Adrenal gland (tissue), 12 donors: ENCODE data around the gene NTF3. TPM values are rescaled to one million over a fixed set of nuclear protein-coding genes. Genes with fewer than 3 reads are reported as not detected.

Source experiments
- DNase-seq, 7 donors: peaks; one replicate each; pipeline ENCODE4 v3.0.0-alpha.2; 2019 to 2020
- H3K27ac ChIP-seq, 5 donors: fragments of 200-600 bp; sonication (generic) in 4 of 5; 1 replicate in 3 of 5; 2 replicates in 2 of 5; pipeline versions ENCODE4 v1.5.1 to v1.8.0; 2016 to 2020; ENCODE audit warnings: mild to moderate bottlenecking in 1 of 5
- H3K27me3 ChIP-seq: fragments of 200-600 bp; 2 replicates; pipeline ENCODE4 v1.8.0; 2021
- H3K36me3 ChIP-seq, 2 donors: fragments of 200-600 bp; replicated peaks in 1 of 2; 1 replicate in 1 of 2; 2 replicates in 1 of 2; pipeline versions ENCODE4 v1.5.1 to v1.8.0; 2018 to 2022
- H3K4me1 ChIP-seq, 2 donors: fragments of 200-600 bp; replicated peaks in 1 of 2; 1 replicate in 1 of 2; 2 replicates in 1 of 2; pipeline versions ENCODE4 v1.5.1 to v1.8.0; 2018 to 2021
- H3K4me3 ChIP-seq, 4 donors: fragments of 200-600 bp; sonication (generic) in 3 of 4; one replicate each; pipeline ENCODE4 v1.5.1; 2016 to 2018
- H3K9me3 ChIP-seq, 3 donors: fragments of 200-600 bp; sonication (generic) in 1 of 3; replicated peaks in 1 of 3; 1 replicate in 2 of 3; 2 replicates in 1 of 3; pipeline versions ENCODE4 v1.5.1 to v1.8.0; 2016 to 2021
- CTCF ChIP-seq, 6 experiments: fragments of 450-650 bp in 4 of 6; fragments of 200-600 bp in 2 of 6; sonication (generic) in 1 of 6; IDR thresholded peaks; 1 replicate in 5 of 6; 2 replicates in 1 of 6; pipeline versions ENCODE4 v1.5.1 to v1.8.0; 2016 to 2021; ENCODE audit warnings: antibody characterized with exemption in 6 of 6, mild to moderate bottlenecking in 2 of 6, moderate library complexity in 1 of 6
- POLR2A ChIP-seq, 2 donors: fragments of 450-650 bp; IDR thresholded peaks; one replicate each; pipeline ENCODE4 v1.6.1; 2017; ENCODE audit warnings: antibody characterized with exemption in 2 of 2, mild to moderate bottlenecking in 2 of 2, moderate library complexity in 1 of 2
- WGBS, 4 donors: extraction: QIAGEN DNeasy Blood & Tissue Kit in 2 of 4; methylation state at CpG; one replicate each; pipeline versions ENCODE4 v1.1.5 to v1.1.7; 2013 to 2017; 5-methylcytosine and 5-hydroxymethylcytosine counted together
- intact Hi-C, 2 donors: fragments of 100-400 bp; cut with DNase I; formaldehyde crosslinking; loops; one replicate each; pipeline versions ENCODE4 v1.14.1 to v1.15.0; 2022 to 2023
- polyA plus RNA-seq, 3 donors: library from polyadenylated mRNA; stranded (reverse); fragments of 200-250 nt in 2 of 3; fragments of 350-450 nt in 1 of 3; fragmentation: Illumina TruSeq in 1 of 3; extraction: RNeasy Lipid Tissue Mini Kit (QIAGEN cat#74804) in 1 of 3; gene quantifications; one replicate each; pipeline ENCODE4 v1.2.3, GENCODE V29; 2013 to 2014
- total RNA-seq, 9 donors: library from RNA; depleted of rRNA in 4 of 9; stranded (reverse); fragments of >200 nt in 4 of 9; fragments of 120-200 nt in 1 of 9; fragmentation: NEBNext Ultra II Directional in 1 of 9; extraction: Animal tissue kit (Norgen Biotek cat#: 25700) in 1 of 9; gene quantifications; one replicate each; pipeline versions ENCODE4 v1.1.0 to v1.2.4, GENCODE V29; 2013 to 2023
- donor health status: healthy with polysubstance abuse.
- donor health status: Bipolar disorder and iron deficiency.
- donor health status: DM: yes; HTN: yes; CAD: no.
- donor health status: DM: no; HTN: no; CAD: no.
- donor health status: DM: no; HTN: no; CAD: no.
- donor health status: DM: yes; HTN: yes; CAD: no.

NTF3 gene
- total and polyA plus RNA-seq, 12 donors: 0.28 to 2.9 (median 0.73) TPM; not detected in 2

DNA sequence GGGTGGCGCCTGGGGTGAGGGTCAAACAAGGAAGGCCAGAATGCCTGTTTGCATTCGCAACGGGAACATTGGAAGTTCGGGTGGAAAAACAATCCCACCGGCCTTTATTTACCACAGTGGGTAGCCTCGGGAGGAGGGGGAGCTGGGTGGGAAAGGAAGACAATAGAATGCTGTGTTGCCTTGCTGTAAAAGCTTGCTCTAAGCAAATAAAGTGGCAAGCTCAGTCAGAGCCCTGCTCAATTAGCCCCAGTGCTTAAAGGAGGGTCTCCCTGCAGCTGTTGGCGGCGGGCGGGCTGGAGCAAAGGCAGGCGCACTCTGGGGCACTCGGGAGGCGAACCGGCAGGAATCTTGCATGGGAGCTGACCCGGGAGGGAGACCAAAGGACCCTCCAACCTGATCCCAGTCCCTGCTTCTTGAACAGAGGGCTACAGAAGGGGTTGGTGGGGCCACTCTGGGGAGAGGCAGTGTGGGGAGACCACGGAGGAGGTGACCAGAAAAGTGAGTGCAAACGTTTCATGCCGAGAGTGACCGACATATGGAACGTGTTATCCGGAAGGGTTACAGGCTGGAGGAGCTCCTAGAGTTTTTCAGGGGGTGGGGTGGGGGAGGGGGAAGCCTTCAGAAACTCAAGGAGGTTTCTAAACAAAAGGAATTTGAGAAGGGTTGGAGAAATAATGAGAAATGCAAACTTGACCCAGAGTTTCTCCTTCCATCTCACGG is 48.5 kb downstream of the NTF3 start:
- no peaks in the 10 kb centered on the region for H3K27me3 ChIP-seq
- no peak for TF ChIP-seq POLR2A (IDR thresholded peaks at IDR 0.05)
- no peak for TF ChIP-seq CTCF (IDR thresholded peaks at IDR 0.05)
- intact Hi-C loops: no loop called here
- no peaks in the 10 kb centered on the region for H3K36me3 ChIP-seq
- no peaks in the 10 kb centered on the region for H3K4me1 ChIP-seq
- H3K9me3 ChIP-seq: no peaks in the 10 kb centered on the region
- H3K27ac ChIP-seq: no peak overlapping the region
- no peak overlapping the region for H3K4me3 ChIP-seq
- 27 to 44% (median 39%) methylated on average over 17 to 21 of the region's 21 CpGs for WGBS, 4 donors
- no peak for DNase-seq

DNA sequence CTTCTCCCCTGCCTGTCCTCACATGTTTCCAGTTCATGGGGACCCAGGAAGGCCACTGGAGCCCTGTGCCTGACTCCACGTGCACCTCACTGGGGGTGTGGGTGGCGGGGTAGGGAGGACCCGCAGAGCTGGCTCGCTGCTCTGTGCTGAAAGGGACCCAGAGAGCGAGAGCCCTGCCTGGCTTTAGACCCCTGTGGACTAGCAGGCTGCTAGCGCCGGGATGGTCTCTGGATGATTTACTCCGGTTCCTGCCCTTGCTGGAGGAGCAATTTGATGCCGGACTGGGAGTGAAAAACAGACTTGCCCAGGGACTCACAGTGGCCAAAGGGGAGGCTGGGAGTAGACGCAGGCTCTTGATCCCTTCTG is 49.0 kb downstream of the NTF3 start:
- Histone ChIP-seq H3K27ac (no peak overlapping the region), H3K27me3 (no peaks in the 10 kb centered on the region), H3K4me3 (no peak overlapping the region), H3K9me3 (no peaks in the 10 kb centered on the region), H3K4me1 (no peaks in the 10 kb centered on the region), H3K36me3 (no peaks in the 10 kb centered on the region)
- intact Hi-C loops: no loop called here
- no peak for TF ChIP-seq POLR2A (IDR thresholded peaks at IDR 0.05)
- TF ChIP-seq CTCF (IDR thresholded peaks at IDR 0.05): no peak
- DNase-seq: no peak
- 13 to 27% (median 19%) methylated on average over 6 to 10 of the region's 10 CpGs for WGBS, 4 donors

- Histone ChIP-seq H3K27me3 (no peaks in the 10 kb centered on the region), H3K4me3 (no peak overlapping the region), H3K36me3 (no peaks in the 10 kb centered on the region), H3K4me1 (no peaks in the 10 kb centered on the region), H3K27ac (no peak overlapping the region), H3K9me3 (no peaks in the 10 kb centered on the region)
- 85 to 89% (median 87%) methylated on average over 5 of the region's 5 CpGs for whole genome bisulfite sequencing, 4 donors
- TF ChIP-seq POLR2A (IDR thresholded peaks at IDR 0.05) (no peak), CTCF (IDR thresholded peaks at IDR 0.05) (no peak)
- intact Hi-C loops: no loop called here
- DNase-seq: no peak
These were observed 49.7 kb downstream of the NTF3 start for GRCh38 chr12:5481645-5482044.

DNA sequence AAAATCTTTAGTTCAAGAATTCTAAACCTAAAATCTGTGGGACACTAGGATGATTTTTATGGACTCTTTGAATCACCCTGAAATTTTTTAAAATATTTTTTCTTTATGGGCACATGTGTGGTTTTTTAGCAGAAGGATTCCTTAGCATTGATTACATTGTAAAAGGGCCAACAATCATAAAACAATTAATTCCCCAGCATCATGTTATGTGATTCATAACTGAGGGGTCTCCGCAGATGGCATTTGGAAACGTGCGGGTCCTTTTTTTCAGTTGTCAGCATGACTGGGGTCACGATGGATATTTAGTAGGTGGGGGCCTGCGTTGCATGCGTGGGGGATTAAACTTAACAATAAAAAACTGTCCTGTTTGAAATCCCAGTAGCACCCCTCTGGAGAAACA is 52.5 kb downstream of the NTF3 start:
- DNase-seq: no peak
- no peaks in the 10 kb centered on the region for H3K27me3 ChIP-seq
- no peaks in the 10 kb centered on the region for H3K36me3 ChIP-seq
- 64 to 75% (median 71%) methylated on average over 6 of the region's 6 CpGs for WGBS, 4 donors
- no peaks in the 10 kb centered on the region for H3K4me1 ChIP-seq
- TF ChIP-seq CTCF (IDR thresholded peaks at IDR 0.05) (no peak), POLR2A (IDR thresholded peaks at IDR 0.05) (no peak)
- intact Hi-C loops: no loop called here
- no peak overlapping the region for H3K27ac ChIP-seq
- no peak overlapping the region for H3K4me3 ChIP-seq
- H3K9me3 ChIP-seq: no peaks in the 10 kb centered on the region
